GM12878 (cell line): ENCODE data around the gene TMPRSS3. TPM values are rescaled to one million over a fixed set of nuclear protein-coding genes. Genes with fewer than 3 reads are reported as not detected.

ENCODE experiments used
- CHD2 ChIP-seq: IDR thresholded peaks from 2 replicates; pipeline ENCODE4 v1.6.1; 2011; ENCODE audit warnings: low read depth, low read length, improper control_type of control experiment, borderline replicate concordance
- ETV6 ChIP-seq, 2 experiments: fragments of 450-650 bp in 1 of 2; IDR thresholded peaks in 1 of 2; conservative IDR thresholded peaks in 1 of 2; 2 replicates each; pipeline ENCODE4 v1.6.1; 2014; ENCODE audit warnings: antibody characterized with exemption in 1 of 2, borderline replicate concordance in 1 of 2, low read depth in 1 of 2, mild to moderate bottlenecking in 1 of 2, moderate library complexity in 1 of 2
- EZH2 ChIP-seq: IDR thresholded peaks from 2 replicates; pipeline ENCODE4 v1.6.1; 2012; ENCODE audit warnings: low read depth, mild to moderate bottlenecking, control low read depth, inconsistent platforms, low read length, borderline replicate concordance; ENCODE audit not compliant: control insufficient read depth
- FOXM1 ChIP-seq: IDR thresholded peaks from 2 replicates; pipeline ENCODE4 v1.6.1; 2012; ENCODE audit warnings: low read depth, mild to moderate bottlenecking, inconsistent platforms, low read length, moderate library complexity
- IKZF1 ChIP-seq: fragments of 450-650 bp; conservative IDR thresholded peaks from 2 replicates; pipeline ENCODE4 v1.6.1; 2017; ENCODE audit warnings: antibody characterized with exemption, mild to moderate bottlenecking
- NFIC ChIP-seq: IDR thresholded peaks from 2 replicates; pipeline ENCODE4 v1.6.1; 2012; ENCODE audit warnings: low read depth, mild to moderate bottlenecking, inconsistent platforms, low read length, moderate library complexity
- POLR2AphosphoS5 ChIP-seq: IDR thresholded peaks from 2 replicates; pipeline ENCODE4 v1.6.1; 2011; ENCODE audit warnings: mild to moderate bottlenecking, low read length, inconsistent platforms
- SIX5 ChIP-seq: IDR thresholded peaks from 2 replicates; pipeline ENCODE4 v1.6.1; 2011; ENCODE audit warnings: mild to moderate bottlenecking, low read depth, low read length, moderate library complexity; ENCODE audit not compliant: severe bottlenecking
- SP1 ChIP-seq: IDR thresholded peaks from one replicate; pipeline ENCODE4 v1.6.1; 2011; ENCODE audit warnings: low read depth, low read length
- TAF1 ChIP-seq: IDR thresholded peaks from 2 replicates; pipeline ENCODE4 v1.6.1; 2011; ENCODE audit warnings: mild to moderate bottlenecking, low read depth, low read length, borderline replicate concordance
- TCF7 ChIP-seq: IDR thresholded peaks from 2 replicates; pipeline ENCODE4 v1.6.1; 2014; ENCODE audit warnings: antibody characterized with exemption, borderline replicate concordance
- YY1 ChIP-seq: IDR thresholded peaks from 2 replicates; pipeline ENCODE4 v1.6.1; 2011; ENCODE audit warnings: low read depth, mild to moderate bottlenecking, low read length
- polyA plus RNA-seq, 11 experiments: library from polyadenylated mRNA; depleted of rRNA in 4 of 11; unstranded in 6 of 11; stranded (reverse) in 5 of 11; fragments of >200 nt; fragmentation: Nextera tagmentation in 4 of 11; fragmentation: Illumina TruSeq in 1 of 11; extraction: Ambion mirVana in 4 of 11; extraction: Trizol in 1 of 11; gene quantifications; 1 replicate in 1 of 11; 2 replicates in 10 of 11; pipeline versions ENCODE4 v1.2.1 to v1.2.3, GENCODE V29; 2011 to 2016; ENCODE audit warnings: inconsistent platforms in 2 of 11, missing spikeins in 2 of 11, low read depth in 1 of 11
- total RNA-seq, 4 experiments: library from RNA; depleted of rRNA in 3 of 4; stranded (reverse); fragments of >200 nt in 3 of 4; fragmentation: Illumina TruSeq in 1 of 4; extraction: Trizol in 1 of 4; gene quantifications; 2 replicates each; pipeline versions ENCODE4 v1.2.1 to v1.2.3, GENCODE V29; 2013 to 2021
- TF ChIP-seq, protein P1 (sequence below): fragments of 450-650 bp; formaldehyde crosslinking; IDR thresholded peaks from 2 replicates; pipeline ENCODE4 v1.5.0; 2022; ENCODE audit warnings: mild to moderate bottlenecking, missing genetic modification characterization
- TF ChIP-seq, protein P2 (sequence below): IDR thresholded peaks from 2 replicates; pipeline ENCODE4 v1.6.1; 2012; ENCODE audit warnings: low read depth, low read length, improper control_type of control experiment
- TF ChIP-seq, protein P3 (sequence below): fragments of 450-650 bp; IDR thresholded peaks from 2 replicates; pipeline ENCODE4 v1.6.1; 2017; ENCODE audit warnings: mild to moderate bottlenecking, moderate library complexity

Gene TMPRSS3
- total and polyA plus RNA-seq, 10 of the 15 experiments (the other 5 are each of a cell fraction or from before 2014, with no cell fraction given), result 0.51 to 1.5 (median 0.82) TPM; not detected in 1

DNA sequence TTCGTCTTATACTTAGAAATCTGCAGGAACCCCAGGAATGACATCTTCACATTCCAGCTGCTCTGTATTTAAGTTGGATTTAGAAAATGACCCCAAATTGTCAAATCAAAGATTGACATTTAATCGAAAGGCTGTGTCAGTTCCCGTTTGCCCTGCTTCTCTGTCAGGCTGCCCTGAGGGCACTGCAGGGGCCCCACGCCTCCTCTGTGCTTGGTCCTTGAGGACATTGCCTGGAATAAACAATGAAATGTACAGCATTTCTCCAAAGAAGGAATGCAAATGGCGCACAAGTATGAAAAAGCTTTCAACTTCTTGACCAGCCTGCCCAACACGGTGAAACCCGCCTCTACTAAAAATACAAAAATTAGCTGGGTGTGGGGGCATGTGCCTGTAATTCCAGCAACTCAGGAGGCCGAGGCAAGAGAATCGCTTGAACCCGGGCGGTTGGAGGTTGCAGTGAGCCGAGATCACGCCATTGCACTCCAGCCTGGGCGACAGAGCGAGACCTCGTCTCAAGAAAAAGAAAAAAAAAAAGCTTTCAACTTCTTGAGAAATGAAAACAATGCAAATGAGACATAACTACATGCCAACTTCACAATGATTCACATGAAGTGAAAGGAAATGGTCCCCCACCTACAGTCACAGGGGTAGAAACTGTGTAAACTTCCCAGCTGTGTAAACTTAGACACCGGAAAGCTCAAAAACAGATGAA, 3.0 kb downstream of the TMPRSS3 start (continued):
- no peak for TF ChIP-seq SIX5
- no peak for TF ChIP-seq EZH2
- no peak for TF ChIP-seq SP1
- TF ChIP-seq ETV6 (conservative IDR thresholded peaks at IDR 0.05 in 1 of 2, IDR thresholded peaks at IDR 0.05 in 1 of 2; ENCODE audit: borderline replicate concordance in 1 of 2, low read depth in 1 of 2), result peak in 1 of 2 experiments; percentile 77; a peak in 1 of 4 replicates
- TF ChIP-seq, protein P1, sequence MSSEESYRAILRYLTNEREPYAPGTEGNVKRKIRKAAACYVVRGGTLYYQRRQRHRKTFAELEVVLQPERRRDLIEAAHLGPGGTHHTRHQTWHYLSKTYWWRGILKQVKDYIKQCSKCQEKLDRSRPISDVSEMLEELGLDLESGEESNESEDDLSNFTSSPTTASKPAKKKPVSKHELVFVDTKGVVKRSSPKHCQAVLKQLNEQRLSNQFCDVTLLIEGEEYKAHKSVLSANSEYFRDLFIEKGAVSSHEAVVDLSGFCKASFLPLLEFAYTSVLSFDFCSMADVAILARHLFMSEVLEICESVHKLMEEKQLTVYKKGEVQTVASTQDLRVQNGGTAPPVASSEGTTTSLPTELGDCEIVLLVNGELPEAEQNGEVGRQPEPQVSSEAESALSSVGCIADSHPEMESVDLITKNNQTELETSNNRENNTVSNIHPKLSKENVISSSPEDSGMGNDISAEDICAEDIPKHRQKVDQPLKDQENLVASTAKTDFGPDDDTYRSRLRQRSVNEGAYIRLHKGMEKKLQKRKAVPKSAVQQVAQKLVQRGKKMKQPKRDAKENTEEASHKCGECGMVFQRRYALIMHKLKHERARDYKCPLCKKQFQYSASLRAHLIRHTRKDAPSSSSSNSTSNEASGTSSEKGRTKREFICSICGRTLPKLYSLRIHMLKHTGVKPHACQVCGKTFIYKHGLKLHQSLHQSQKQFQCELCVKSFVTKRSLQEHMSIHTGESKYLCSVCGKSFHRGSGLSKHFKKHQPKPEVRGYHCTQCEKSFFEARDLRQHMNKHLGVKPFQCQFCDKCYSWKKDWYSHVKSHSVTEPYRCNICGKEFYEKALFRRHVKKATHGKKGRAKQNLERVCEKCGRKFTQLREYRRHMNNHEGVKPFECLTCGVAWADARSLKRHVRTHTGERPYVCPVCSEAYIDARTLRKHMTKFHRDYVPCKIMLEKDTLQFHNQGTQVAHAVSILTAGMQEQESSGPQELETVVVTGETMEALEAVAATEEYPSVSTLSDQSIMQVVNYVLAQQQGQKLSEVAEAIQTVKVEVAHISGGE, result no peak
- peak; percentile 60; the same call in 1 of the 2 replicates for TF ChIP-seq FOXM1
- peak; percentile 72 for TF ChIP-seq YY1
- TF ChIP-seq IKZF1, result peak; percentile 39; the same call in 1 of the 2 replicates
- peak; percentile 45; the same call in 1 of the 2 replicates for TF ChIP-seq CHD2
- TF ChIP-seq NFIC, result peak; percentile 80
- peak; percentile 17; the same call in 1 of the 2 replicates for TF ChIP-seq TAF1
- TF ChIP-seq, protein P2, sequence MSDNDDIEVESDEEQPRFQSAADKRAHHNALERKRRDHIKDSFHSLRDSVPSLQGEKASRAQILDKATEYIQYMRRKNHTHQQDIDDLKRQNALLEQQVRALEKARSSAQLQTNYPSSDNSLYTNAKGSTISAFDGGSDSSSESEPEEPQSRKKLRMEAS, result no peak; the same call in 1 of the 2 replicates
- TF ChIP-seq, protein P3, sequence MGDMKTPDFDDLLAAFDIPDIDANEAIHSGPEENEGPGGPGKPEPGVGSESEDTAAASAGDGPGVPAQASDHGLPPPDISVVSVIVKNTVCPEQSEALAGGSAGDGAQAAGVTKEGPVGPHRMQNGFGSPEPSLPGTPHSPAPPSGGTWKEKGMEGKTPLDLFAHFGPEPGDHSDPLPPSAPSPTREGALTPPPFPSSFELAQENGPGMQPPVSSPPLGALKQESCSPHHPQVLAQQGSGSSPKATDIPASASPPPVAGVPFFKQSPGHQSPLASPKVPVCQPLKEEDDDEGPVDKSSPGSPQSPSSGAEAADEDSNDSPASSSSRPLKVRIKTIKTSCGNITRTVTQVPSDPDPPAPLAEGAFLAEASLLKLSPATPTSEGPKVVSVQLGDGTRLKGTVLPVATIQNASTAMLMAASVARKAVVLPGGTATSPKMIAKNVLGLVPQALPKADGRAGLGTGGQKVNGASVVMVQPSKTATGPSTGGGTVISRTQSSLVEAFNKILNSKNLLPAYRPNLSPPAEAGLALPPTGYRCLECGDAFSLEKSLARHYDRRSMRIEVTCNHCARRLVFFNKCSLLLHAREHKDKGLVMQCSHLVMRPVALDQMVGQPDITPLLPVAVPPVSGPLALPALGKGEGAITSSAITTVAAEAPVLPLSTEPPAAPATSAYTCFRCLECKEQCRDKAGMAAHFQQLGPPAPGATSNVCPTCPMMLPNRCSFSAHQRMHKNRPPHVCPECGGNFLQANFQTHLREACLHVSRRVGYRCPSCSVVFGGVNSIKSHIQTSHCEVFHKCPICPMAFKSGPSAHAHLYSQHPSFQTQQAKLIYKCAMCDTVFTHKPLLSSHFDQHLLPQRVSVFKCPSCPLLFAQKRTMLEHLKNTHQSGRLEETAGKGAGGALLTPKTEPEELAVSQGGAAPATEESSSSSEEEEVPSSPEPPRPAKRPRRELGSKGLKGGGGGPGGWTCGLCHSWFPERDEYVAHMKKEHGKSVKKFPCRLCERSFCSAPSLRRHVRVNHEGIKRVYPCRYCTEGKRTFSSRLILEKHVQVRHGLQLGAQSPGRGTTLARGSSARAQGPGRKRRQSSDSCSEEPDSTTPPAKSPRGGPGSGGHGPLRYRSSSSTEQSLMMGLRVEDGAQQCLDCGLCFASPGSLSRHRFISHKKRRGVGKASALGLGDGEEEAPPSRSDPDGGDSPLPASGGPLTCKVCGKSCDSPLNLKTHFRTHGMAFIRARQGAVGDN, result peak; percentile 73; the same call in 1 of the 2 replicates
- peak; percentile 45; the same call in 1 of the 2 replicates for TF ChIP-seq TCF7
- peak; percentile 64; the same call in 1 of the 2 replicates for TF ChIP-seq POLR2AphosphoS5
